ENCODE results near the gene RAD51D.

RAD51D gene

DNA sequence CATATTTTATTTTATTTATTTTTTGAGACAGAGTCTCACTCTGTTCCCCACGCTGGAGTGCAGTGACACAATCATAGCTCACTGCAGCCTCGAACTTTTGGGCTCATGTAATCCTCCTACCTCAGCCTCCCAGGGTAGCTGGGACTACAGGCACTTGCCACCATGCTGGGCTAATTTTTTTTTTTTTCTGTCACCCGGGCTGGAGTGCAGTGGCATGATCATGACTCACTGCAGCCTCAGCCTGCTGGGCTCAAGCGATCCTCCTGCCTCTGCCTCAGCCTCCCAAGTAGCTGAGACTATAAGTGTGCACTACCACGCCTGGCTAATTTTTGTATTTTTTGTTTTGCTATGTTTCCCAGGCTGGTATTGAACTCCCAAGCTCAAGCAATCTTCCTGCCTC lies 45.1 kb upstream of the RAD51D start:
- H2AFZ ChIP-seq (ENCODE audit: low read depth, low read length) = no peak overlapping the region
- DNase-seq = no peak
- H3K4me1 ChIP-seq (ENCODE audit: control insufficient read depth, insufficient read depth, low read depth, low read length) = no peaks in the 10 kb centered on the region
- H3K27me3 ChIP-seq (ENCODE audit: control insufficient read depth in 1 of 2, insufficient read depth in 1 of 2, low read length in 2 of 2) = peaks cover 18 to 21% of the 10 kb centered on the region in 2 experiments
- H4K8ac ChIP-seq (ENCODE audit: low read length) = no peak overlapping the region
- 46% methylated on average over 5 of the region's 5 CpGs for WGBS
- H3K23ac ChIP-seq (ENCODE audit: low read length in 2 of 2) = no peak overlapping the region
- no peak overlapping the region for H3K27ac ChIP-seq (ENCODE audit: low read length, poor library complexity, severe bottlenecking)
- no peak overlapping the region for H2AK5ac ChIP-seq (ENCODE audit: low read length, severe bottlenecking)
- no peaks in the 10 kb centered on the region for H3K36me3 ChIP-seq (ENCODE audit: control insufficient read depth in 1 of 2, insufficient read depth in 2 of 2, low read depth in 1 of 2, low read length in 2 of 2)
- H2BK15ac ChIP-seq (ENCODE audit: low read depth, poor library complexity, severe bottlenecking) = no peak overlapping the region
- no peak overlapping the region for H3K4me3 ChIP-seq (ENCODE audit: insufficient read depth in 1 of 2, low read depth in 1 of 2, low read length in 2 of 2)
- H3K9ac ChIP-seq (ENCODE audit: low read length) = no peak overlapping the region
- H3K18ac ChIP-seq (ENCODE audit: low read depth in 1 of 2, low read length in 2 of 2) = no peak overlapping the region
- H3K9me3 ChIP-seq (ENCODE audit: control insufficient read depth, low read length) = no peaks in the 10 kb centered on the region
- H2BK12ac ChIP-seq (ENCODE audit: low read length in 2 of 2) = no peak overlapping the region
- H3K14ac ChIP-seq (ENCODE audit: low read length in 2 of 2) = no peak overlapping the region
- H3K4ac ChIP-seq (ENCODE audit: low read depth in 1 of 2, low read length in 2 of 2) = no peak overlapping the region
- H2BK5ac ChIP-seq (ENCODE audit: low read depth, low read length, poor library complexity, severe bottlenecking) = no peak overlapping the region
- no peak overlapping the region for H2BK120ac ChIP-seq (ENCODE audit: low read depth, low read length)
- H3K79me1 ChIP-seq (replicated peaks; ENCODE audit: low read length, poor library complexity, severe bottlenecking) = no peaks in the 10 kb centered on the region
- H3K4me2 ChIP-seq (ENCODE audit: low read length, poor library complexity, severe bottlenecking) = no peak overlapping the region
- H4K91ac ChIP-seq (ENCODE audit: low read length) = no peak overlapping the region

DNA sequence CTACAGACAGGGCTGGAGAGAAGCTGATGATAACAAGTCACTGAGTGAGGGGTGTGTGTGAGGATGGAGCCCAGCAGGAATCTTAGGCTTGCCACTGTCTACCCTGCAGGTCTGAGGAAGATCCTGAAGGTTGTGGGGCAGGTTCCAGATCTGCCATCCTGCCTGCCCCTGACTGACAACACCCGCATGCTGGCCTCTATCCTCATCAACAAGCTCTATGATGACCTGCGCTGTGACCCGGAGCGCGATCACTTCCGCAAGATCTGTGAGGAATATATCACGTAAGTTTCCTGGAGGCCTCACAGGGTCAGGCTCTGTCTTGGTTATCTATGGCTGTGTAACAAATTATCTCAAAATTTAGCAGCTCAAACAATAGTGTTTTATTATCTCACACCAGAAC lies 44.2 kb upstream of the RAD51D start:
- no peaks in the 10 kb centered on the region for H3K4me1 ChIP-seq (ENCODE audit: control insufficient read depth, insufficient read depth, low read depth, low read length)
- no peak overlapping the region for H2BK15ac ChIP-seq (ENCODE audit: low read depth, poor library complexity, severe bottlenecking)
- H2BK12ac ChIP-seq (ENCODE audit: low read length in 2 of 2) = no peak overlapping the region
- H4K91ac ChIP-seq (ENCODE audit: low read length) = no peak overlapping the region
- H3K9me3 ChIP-seq (ENCODE audit: control insufficient read depth, low read length) = no peaks in the 10 kb centered on the region
- H2BK120ac ChIP-seq (ENCODE audit: low read depth, low read length) = no peak overlapping the region
- no peak overlapping the region for H3K4me2 ChIP-seq (ENCODE audit: low read length, poor library complexity, severe bottlenecking)
- no peaks in the 10 kb centered on the region for H3K79me1 ChIP-seq (replicated peaks; ENCODE audit: low read length, poor library complexity, severe bottlenecking)
- no peak overlapping the region for H3K4me3 ChIP-seq (ENCODE audit: insufficient read depth in 1 of 2, low read depth in 1 of 2, low read length in 2 of 2)
- no peak overlapping the region for H2AFZ ChIP-seq (ENCODE audit: low read depth, low read length)
- peaks cover 23 to 26% of the 10 kb centered on the region in 2 experiments for H3K27me3 ChIP-seq (ENCODE audit: control insufficient read depth in 1 of 2, insufficient read depth in 1 of 2, low read length in 2 of 2)
- no peak overlapping the region for H2BK5ac ChIP-seq (ENCODE audit: low read depth, low read length, poor library complexity, severe bottlenecking)
- no peak overlapping the region for H3K18ac ChIP-seq (ENCODE audit: low read depth in 1 of 2, low read length in 2 of 2)
- no peak overlapping the region for H2AK5ac ChIP-seq (ENCODE audit: low read length, severe bottlenecking)
- H3K36me3 ChIP-seq (ENCODE audit: control insufficient read depth in 1 of 2, insufficient read depth in 2 of 2, low read depth in 1 of 2, low read length in 2 of 2) = no peaks in the 10 kb centered on the region
- H3K27ac ChIP-seq (ENCODE audit: low read length, poor library complexity, severe bottlenecking) = no peak overlapping the region
- no peak overlapping the region for H3K14ac ChIP-seq (ENCODE audit: low read length in 2 of 2)
- H3K4ac ChIP-seq (ENCODE audit: low read depth in 1 of 2, low read length in 2 of 2) = no peak overlapping the region
- DNase-seq = no peak
- H4K8ac ChIP-seq (ENCODE audit: low read length) = no peak overlapping the region
- no peak overlapping the region for H3K23ac ChIP-seq (ENCODE audit: low read length in 2 of 2)
- H3K9ac ChIP-seq (ENCODE audit: low read length) = no peak overlapping the region
- 100% methylated on average over 7 of the region's 7 CpGs for WGBS

DNA sequence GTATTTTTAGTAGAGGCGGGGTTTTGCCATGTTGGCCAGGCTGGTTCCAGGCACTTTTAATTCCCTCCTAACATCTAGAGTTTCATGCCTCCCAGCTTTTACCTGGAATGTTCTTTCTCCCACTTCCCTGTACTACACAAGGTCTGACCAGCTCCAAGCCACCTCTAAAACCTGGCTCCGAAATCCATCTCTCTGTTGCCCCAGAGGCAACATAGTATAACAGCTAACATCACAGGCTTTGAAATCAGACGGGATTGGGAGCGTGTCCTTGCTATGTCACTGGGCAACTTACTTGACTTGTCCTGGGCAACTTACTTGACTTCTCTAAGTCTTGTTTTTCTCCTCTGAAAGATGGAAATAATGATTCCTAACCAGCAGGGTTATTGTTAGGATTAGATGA lies 43.1 kb upstream of the RAD51D start:
- no peak overlapping the region for H2BK12ac ChIP-seq (ENCODE audit: low read length in 2 of 2)
- no peak overlapping the region for H4K91ac ChIP-seq (ENCODE audit: low read length)
- no peak overlapping the region for H2BK15ac ChIP-seq (ENCODE audit: low read depth, poor library complexity, severe bottlenecking)
- no peaks in the 10 kb centered on the region for H3K36me3 ChIP-seq (ENCODE audit: control insufficient read depth in 1 of 2, insufficient read depth in 2 of 2, low read depth in 1 of 2, low read length in 2 of 2)
- H4K8ac ChIP-seq (ENCODE audit: low read length) = no peak overlapping the region
- WGBS = 76% methylated on average over 4 of the region's 4 CpGs
- no peak overlapping the region for H2BK5ac ChIP-seq (ENCODE audit: low read depth, low read length, poor library complexity, severe bottlenecking)
- H3K23ac ChIP-seq (ENCODE audit: low read length in 2 of 2) = no peak overlapping the region
- H3K27me3 ChIP-seq (ENCODE audit: control insufficient read depth in 1 of 2, insufficient read depth in 1 of 2, low read length in 2 of 2) = peaks cover 23 to 29% of the 10 kb centered on the region in 2 experiments
- DNase-seq = no peak
- H3K4ac ChIP-seq (ENCODE audit: low read depth in 1 of 2, low read length in 2 of 2) = no peak overlapping the region
- no peak overlapping the region for H3K18ac ChIP-seq (ENCODE audit: low read depth in 1 of 2, low read length in 2 of 2)
- H3K79me1 ChIP-seq (replicated peaks; ENCODE audit: low read length, poor library complexity, severe bottlenecking) = no peaks in the 10 kb centered on the region
- H2AK5ac ChIP-seq (ENCODE audit: low read length, severe bottlenecking) = no peak overlapping the region
- no peak overlapping the region for H3K4me3 ChIP-seq (ENCODE audit: insufficient read depth in 1 of 2, low read depth in 1 of 2, low read length in 2 of 2)
- no peak overlapping the region for H3K14ac ChIP-seq (ENCODE audit: low read length in 2 of 2)
- H3K27ac ChIP-seq (ENCODE audit: low read length, poor library complexity, severe bottlenecking) = no peak overlapping the region
- no peaks in the 10 kb centered on the region for H3K4me1 ChIP-seq (ENCODE audit: control insufficient read depth, insufficient read depth, low read depth, low read length)
- H3K9ac ChIP-seq (ENCODE audit: low read length) = no peak overlapping the region
- H3K9me3 ChIP-seq (ENCODE audit: control insufficient read depth, low read length) = no peaks in the 10 kb centered on the region
- H2BK120ac ChIP-seq (ENCODE audit: low read depth, low read length) = no peak overlapping the region
- H2AFZ ChIP-seq (ENCODE audit: low read depth, low read length) = no peak overlapping the region
- no peak overlapping the region for H3K4me2 ChIP-seq (ENCODE audit: low read length, poor library complexity, severe bottlenecking)

DNA sequence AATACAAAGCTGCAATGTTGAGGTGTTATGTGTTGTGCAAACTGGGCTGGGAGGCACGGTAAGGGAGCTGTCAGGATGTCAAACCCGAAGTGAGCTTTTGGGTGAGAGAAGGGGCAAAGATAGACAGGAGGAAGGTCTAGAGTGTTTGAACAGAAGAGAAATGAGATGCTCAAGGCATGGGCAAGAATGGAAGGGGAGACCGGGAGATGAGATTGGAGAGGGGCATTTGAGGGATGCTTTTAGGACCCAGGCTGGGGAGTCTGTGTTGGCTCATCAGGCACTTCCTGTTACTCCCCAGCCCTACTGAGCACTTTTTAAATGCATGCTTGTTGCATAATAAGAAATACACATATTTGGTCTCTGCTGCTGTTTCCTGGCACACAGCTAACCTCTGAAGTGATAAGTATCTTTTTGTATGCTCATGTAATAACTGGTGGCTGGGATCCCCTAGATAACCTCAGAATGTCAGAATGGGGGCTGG lies 41.7 kb upstream of the RAD51D start:
- no peak overlapping the region for H3K27ac ChIP-seq (ENCODE audit: low read length, poor library complexity, severe bottlenecking)
- H4K8ac ChIP-seq (ENCODE audit: low read length) = no peak overlapping the region
- no peak overlapping the region for H2BK5ac ChIP-seq (ENCODE audit: low read depth, low read length, poor library complexity, severe bottlenecking)
- no peak overlapping the region for H3K4me2 ChIP-seq (ENCODE audit: low read length, poor library complexity, severe bottlenecking)
- H2BK15ac ChIP-seq (ENCODE audit: low read depth, poor library complexity, severe bottlenecking) = no peak overlapping the region
- no peaks in the 10 kb centered on the region for H3K79me1 ChIP-seq (replicated peaks; ENCODE audit: low read length, poor library complexity, severe bottlenecking)
- H3K18ac ChIP-seq (ENCODE audit: low read depth in 1 of 2, low read length in 2 of 2) = no peak overlapping the region
- H3K9ac ChIP-seq (ENCODE audit: low read length) = no peak overlapping the region
- no peaks in the 10 kb centered on the region for H3K36me3 ChIP-seq (ENCODE audit: control insufficient read depth in 1 of 2, insufficient read depth in 2 of 2, low read depth in 1 of 2, low read length in 2 of 2)
- H2BK120ac ChIP-seq (ENCODE audit: low read depth, low read length) = no peak overlapping the region
- no peak overlapping the region for H2AK5ac ChIP-seq (ENCODE audit: low read length, severe bottlenecking)
- DNase-seq = no peak
- no peak overlapping the region for H2BK12ac ChIP-seq (ENCODE audit: low read length in 2 of 2)
- 55% methylated on average over 3 of the region's 3 CpGs for WGBS
- no peak overlapping the region for H4K91ac ChIP-seq (ENCODE audit: low read length)
- peaks cover 21 to 23% of the 10 kb centered on the region in 2 experiments for H3K27me3 ChIP-seq (ENCODE audit: control insufficient read depth in 1 of 2, insufficient read depth in 1 of 2, low read length in 2 of 2)
- no peak overlapping the region for H3K23ac ChIP-seq (ENCODE audit: low read length in 2 of 2)
- H3K14ac ChIP-seq (ENCODE audit: low read length in 2 of 2) = no peak overlapping the region
- no peak overlapping the region for H3K4ac ChIP-seq (ENCODE audit: low read depth in 1 of 2, low read length in 2 of 2)
- H3K9me3 ChIP-seq (ENCODE audit: control insufficient read depth, low read length) = no peaks in the 10 kb centered on the region
- H2AFZ ChIP-seq (ENCODE audit: low read depth, low read length) = no peak overlapping the region
- H3K4me3 ChIP-seq (ENCODE audit: insufficient read depth in 1 of 2, low read depth in 1 of 2, low read length in 2 of 2) = no peak overlapping the region
- no peaks in the 10 kb centered on the region for H3K4me1 ChIP-seq (ENCODE audit: control insufficient read depth, insufficient read depth, low read depth, low read length)

Measured in mesenchymal stem cell (in vitro differentiated cells and primary cell).